H1 (cell line): ENCODE measurements around the gene STAC. TPM values are rescaled to one million over a fixed set of nuclear protein-coding genes. Genes with fewer than 3 reads are reported as not detected.

ENCODE experiments used
- FOSL1 ChIP-seq: IDR thresholded peaks from 2 replicates; pipeline ENCODE4 v1.6.1; 2011; ENCODE audit warnings: mild to moderate bottlenecking, low read depth, low read length, moderate library complexity; ENCODE audit not compliant: insufficient read depth
- KDM1A ChIP-seq: fragments of 200-600, 300-600 bp; sonication (generic); IDR thresholded peaks from 2 replicates; pipeline ENCODE4 v1.7.1; 2016; ENCODE audit warnings: mild to moderate bottlenecking, low read length, borderline replicate concordance
- NRF1 ChIP-seq: IDR thresholded peaks from 2 replicates; pipeline ENCODE4 v1.6.1; 2011; ENCODE audit warnings: mild to moderate bottlenecking, low read depth, low read length, improper control_type of control experiment
- PHF8 ChIP-seq: fragments of 200-600 bp; sonication (generic); conservative IDR thresholded peaks from 2 replicates; pipeline ENCODE4 v1.7.1; 2012; ENCODE audit warnings: low read depth, mild to moderate bottlenecking, inconsistent platforms, low read length, moderate library complexity
- SRF ChIP-seq: IDR thresholded peaks from 2 replicates; pipeline ENCODE4 v1.6.1; 2011; ENCODE audit warnings: mild to moderate bottlenecking, low read depth, low read length, moderate library complexity
- polyA plus RNA-seq, 7 experiments: library from polyadenylated mRNA; depleted of rRNA in 3 of 7; stranded (reverse) in 5 of 7; unstranded in 2 of 7; fragments of >200 nt in 5 of 7; fragments of 200-250 nt in 2 of 7; gene quantifications; 1 replicate in 5 of 7; 2 replicates in 1 of 7; 4 replicates in 1 of 7; pipeline versions ENCODE4 v1.2.1 to v1.2.3, GENCODE V29; 2011 to 2013; ENCODE audit warnings: missing spikeins in 2 of 7, mixed read lengths in 2 of 7
- total RNA-seq: library from RNA; stranded (reverse); fragmentation: NEBNext Ultra II Directional; extraction: Animal tissue kit (Norgen Biotek cat#: 25700); gene quantifications from 2 replicates; pipeline ENCODE4 v1.2.1, GENCODE V29; 2021
- TF ChIP-seq, protein P1 (sequence below): fragments of 300-600 bp; sonication (generic); IDR thresholded peaks from 2 replicates; pipeline ENCODE4 v1.7.1; 2012; ENCODE audit warnings: low read length, moderate library complexity, mild to moderate bottlenecking, inconsistent platforms; ENCODE audit not compliant: insufficient replicate concordance
- TF ChIP-seq, protein P2 (sequence below), 3 experiments: IDR thresholded peaks; 1 replicate in 2 of 3; 2 replicates in 1 of 3; pipeline versions ENCODE4 v1.5.1 to v1.6.1; 2011; ENCODE audit warnings: low read length in 3 of 3, mild to moderate bottlenecking in 3 of 3, inconsistent platforms in 2 of 3, low read depth in 1 of 3, moderate library complexity in 1 of 3; ENCODE audit not compliant: insufficient read depth in 1 of 3; ENCODE audit errors: control extremely low read depth in 1 of 3
- TF ChIP-seq, protein P3 (sequence below): IDR thresholded peaks from 2 replicates; pipeline ENCODE4 v1.6.1; 2011; ENCODE audit warnings: low read length, improper control_type of control experiment

The STAC gene
- total and polyA plus RNA-seq, 2 of the 8 experiments (the other 6 are each of a cell fraction or from before 2014, with no cell fraction given) = 8.0 to 18.1 TPM

DNA sequence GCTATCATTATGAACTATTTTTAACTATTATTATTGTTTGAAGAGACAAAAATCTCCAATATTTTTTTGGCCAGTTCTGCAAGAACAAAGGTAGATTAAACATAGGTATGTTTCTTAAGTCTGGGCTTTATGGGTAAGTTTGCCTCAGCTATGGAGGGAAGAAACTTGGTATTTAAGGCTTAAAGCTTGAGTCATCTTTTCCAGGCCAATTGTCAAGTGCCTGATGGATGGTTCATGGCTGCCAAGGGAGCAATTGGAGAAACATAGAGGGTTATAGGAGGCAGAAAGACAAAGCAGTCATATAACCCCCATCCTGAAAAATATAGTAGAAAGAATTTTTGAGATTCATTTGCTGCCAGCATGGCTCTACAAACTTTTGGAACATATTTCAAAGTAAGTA, 7.2 kb upstream of the STAC start (continued):
- TF ChIP-seq, protein P1, sequence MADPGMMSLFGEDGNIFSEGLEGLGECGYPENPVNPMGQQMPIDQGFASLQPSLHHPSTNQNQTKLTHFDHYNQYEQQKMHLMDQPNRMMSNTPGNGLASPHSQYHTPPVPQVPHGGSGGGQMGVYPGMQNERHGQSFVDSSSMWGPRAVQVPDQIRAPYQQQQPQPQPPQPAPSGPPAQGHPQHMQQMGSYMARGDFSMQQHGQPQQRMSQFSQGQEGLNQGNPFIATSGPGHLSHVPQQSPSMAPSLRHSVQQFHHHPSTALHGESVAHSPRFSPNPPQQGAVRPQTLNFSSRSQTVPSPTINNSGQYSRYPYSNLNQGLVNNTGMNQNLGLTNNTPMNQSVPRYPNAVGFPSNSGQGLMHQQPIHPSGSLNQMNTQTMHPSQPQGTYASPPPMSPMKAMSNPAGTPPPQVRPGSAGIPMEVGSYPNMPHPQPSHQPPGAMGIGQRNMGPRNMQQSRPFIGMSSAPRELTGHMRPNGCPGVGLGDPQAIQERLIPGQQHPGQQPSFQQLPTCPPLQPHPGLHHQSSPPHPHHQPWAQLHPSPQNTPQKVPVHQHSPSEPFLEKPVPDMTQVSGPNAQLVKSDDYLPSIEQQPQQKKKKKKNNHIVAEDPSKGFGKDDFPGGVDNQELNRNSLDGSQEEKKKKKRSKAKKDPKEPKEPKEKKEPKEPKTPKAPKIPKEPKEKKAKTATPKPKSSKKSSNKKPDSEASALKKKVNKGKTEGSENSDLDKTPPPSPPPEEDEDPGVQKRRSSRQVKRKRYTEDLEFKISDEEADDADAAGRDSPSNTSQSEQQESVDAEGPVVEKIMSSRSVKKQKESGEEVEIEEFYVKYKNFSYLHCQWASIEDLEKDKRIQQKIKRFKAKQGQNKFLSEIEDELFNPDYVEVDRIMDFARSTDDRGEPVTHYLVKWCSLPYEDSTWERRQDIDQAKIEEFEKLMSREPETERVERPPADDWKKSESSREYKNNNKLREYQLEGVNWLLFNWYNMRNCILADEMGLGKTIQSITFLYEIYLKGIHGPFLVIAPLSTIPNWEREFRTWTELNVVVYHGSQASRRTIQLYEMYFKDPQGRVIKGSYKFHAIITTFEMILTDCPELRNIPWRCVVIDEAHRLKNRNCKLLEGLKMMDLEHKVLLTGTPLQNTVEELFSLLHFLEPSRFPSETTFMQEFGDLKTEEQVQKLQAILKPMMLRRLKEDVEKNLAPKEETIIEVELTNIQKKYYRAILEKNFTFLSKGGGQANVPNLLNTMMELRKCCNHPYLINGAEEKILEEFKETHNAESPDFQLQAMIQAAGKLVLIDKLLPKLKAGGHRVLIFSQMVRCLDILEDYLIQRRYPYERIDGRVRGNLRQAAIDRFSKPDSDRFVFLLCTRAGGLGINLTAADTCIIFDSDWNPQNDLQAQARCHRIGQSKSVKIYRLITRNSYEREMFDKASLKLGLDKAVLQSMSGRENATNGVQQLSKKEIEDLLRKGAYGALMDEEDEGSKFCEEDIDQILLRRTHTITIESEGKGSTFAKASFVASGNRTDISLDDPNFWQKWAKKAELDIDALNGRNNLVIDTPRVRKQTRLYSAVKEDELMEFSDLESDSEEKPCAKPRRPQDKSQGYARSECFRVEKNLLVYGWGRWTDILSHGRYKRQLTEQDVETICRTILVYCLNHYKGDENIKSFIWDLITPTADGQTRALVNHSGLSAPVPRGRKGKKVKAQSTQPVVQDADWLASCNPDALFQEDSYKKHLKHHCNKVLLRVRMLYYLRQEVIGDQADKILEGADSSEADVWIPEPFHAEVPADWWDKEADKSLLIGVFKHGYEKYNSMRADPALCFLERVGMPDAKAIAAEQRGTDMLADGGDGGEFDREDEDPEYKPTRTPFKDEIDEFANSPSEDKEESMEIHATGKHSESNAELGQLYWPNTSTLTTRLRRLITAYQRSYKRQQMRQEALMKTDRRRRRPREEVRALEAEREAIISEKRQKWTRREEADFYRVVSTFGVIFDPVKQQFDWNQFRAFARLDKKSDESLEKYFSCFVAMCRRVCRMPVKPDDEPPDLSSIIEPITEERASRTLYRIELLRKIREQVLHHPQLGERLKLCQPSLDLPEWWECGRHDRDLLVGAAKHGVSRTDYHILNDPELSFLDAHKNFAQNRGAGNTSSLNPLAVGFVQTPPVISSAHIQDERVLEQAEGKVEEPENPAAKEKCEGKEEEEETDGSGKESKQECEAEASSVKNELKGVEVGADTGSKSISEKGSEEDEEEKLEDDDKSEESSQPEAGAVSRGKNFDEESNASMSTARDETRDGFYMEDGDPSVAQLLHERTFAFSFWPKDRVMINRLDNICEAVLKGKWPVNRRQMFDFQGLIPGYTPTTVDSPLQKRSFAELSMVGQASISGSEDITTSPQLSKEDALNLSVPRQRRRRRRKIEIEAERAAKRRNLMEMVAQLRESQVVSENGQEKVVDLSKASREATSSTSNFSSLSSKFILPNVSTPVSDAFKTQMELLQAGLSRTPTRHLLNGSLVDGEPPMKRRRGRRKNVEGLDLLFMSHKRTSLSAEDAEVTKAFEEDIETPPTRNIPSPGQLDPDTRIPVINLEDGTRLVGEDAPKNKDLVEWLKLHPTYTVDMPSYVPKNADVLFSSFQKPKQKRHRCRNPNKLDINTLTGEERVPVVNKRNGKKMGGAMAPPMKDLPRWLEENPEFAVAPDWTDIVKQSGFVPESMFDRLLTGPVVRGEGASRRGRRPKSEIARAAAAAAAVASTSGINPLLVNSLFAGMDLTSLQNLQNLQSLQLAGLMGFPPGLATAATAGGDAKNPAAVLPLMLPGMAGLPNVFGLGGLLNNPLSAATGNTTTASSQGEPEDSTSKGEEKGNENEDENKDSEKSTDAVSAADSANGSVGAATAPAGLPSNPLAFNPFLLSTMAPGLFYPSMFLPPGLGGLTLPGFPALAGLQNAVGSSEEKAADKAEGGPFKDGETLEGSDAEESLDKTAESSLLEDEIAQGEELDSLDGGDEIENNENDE = no peak
- TF ChIP-seq PHF8 = no peak
- TF ChIP-seq KDM1A = no peak
- TF ChIP-seq, protein P2, sequence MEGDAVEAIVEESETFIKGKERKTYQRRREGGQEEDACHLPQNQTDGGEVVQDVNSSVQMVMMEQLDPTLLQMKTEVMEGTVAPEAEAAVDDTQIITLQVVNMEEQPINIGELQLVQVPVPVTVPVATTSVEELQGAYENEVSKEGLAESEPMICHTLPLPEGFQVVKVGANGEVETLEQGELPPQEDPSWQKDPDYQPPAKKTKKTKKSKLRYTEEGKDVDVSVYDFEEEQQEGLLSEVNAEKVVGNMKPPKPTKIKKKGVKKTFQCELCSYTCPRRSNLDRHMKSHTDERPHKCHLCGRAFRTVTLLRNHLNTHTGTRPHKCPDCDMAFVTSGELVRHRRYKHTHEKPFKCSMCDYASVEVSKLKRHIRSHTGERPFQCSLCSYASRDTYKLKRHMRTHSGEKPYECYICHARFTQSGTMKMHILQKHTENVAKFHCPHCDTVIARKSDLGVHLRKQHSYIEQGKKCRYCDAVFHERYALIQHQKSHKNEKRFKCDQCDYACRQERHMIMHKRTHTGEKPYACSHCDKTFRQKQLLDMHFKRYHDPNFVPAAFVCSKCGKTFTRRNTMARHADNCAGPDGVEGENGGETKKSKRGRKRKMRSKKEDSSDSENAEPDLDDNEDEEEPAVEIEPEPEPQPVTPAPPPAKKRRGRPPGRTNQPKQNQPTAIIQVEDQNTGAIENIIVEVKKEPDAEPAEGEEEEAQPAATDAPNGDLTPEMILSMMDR (IDR thresholded peaks at IDR 0.05; ENCODE audit: control extremely low read depth in 1 of 3, insufficient read depth in 1 of 3, low read depth in 1 of 3, low read length in 3 of 3) = no peak
- TF ChIP-seq, protein P3, sequence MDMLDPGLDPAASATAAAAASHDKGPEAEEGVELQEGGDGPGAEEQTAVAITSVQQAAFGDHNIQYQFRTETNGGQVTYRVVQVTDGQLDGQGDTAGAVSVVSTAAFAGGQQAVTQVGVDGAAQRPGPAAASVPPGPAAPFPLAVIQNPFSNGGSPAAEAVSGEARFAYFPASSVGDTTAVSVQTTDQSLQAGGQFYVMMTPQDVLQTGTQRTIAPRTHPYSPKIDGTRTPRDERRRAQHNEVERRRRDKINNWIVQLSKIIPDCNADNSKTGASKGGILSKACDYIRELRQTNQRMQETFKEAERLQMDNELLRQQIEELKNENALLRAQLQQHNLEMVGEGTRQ = no peak
- no peak for TF ChIP-seq FOSL1
- no peak for TF ChIP-seq NRF1
- TF ChIP-seq SRF = no peak
